Right lobe of liver (tissue), 6 donors: Measurements from ENCODE around the gene TCF7L2. TPM values are rescaled to one million over a fixed set of nuclear protein-coding genes. Genes with fewer than 3 reads are reported as not detected.
A peak's percentile ranks its signal among the peaks of the same experiment; 100 is the strongest.

Experiments used
- ATAC-seq, 4 donors: fragments of 200-7000 bp; cut with Tn5 transposase; one replicate each; pipeline ENCODE4 v1.9.1; 2020; ENCODE audit warnings: mild to moderate bottlenecking in 4 of 4, moderate library complexity in 4 of 4
- DNase-seq, 3 donors: peaks; one replicate each; pipeline ENCODE4 v3.0.0-alpha.2; 2020
- H3K27ac ChIP-seq, 3 donors: fragments of 200-600 bp; one replicate each; pipeline ENCODE4 v1.8.0; 2022
- H3K27me3 ChIP-seq, 2 donors: fragments of 200-600 bp; one replicate each; pipeline ENCODE4 v1.8.0; 2022
- H3K36me3 ChIP-seq, 4 donors: fragments of 200-600 bp; sonication (generic) in 1 of 4; one replicate each; pipeline versions ENCODE4 v1.5.1 to v1.8.0; 2017 to 2022; ENCODE audit warnings: control low read depth in 1 of 4
- H3K4me1 ChIP-seq, 4 donors: fragments of 200-600 bp; sonication (generic) in 1 of 4; one replicate each; pipeline versions ENCODE4 v1.5.1 to v1.8.0; 2017 to 2022; ENCODE audit warnings: control low read depth in 1 of 4
- H3K4me3 ChIP-seq, 3 donors: fragments of 200-600 bp; one replicate each; pipeline ENCODE4 v1.8.0; 2022
- H3K9me3 ChIP-seq, 4 donors: fragments of 200-600 bp; sonication (generic) in 1 of 4; one replicate each; pipeline versions ENCODE4 v1.5.1 to v1.8.0; 2017 to 2022; ENCODE audit warnings: control low read depth in 1 of 4
- CTCF ChIP-seq, 4 donors: fragments of 200-600 bp in 3 of 4; fragments of 450-650 bp in 1 of 4; IDR thresholded peaks; one replicate each; pipeline versions ENCODE4 v1.5.1 to v1.8.0; 2016 to 2022; ENCODE audit warnings: antibody characterized with exemption in 4 of 4, mild to moderate bottlenecking in 2 of 4
- POLR2A ChIP-seq: fragments of 450-650 bp; IDR thresholded peaks from one replicate; pipeline ENCODE4 v1.6.1; 2017; ENCODE audit warnings: antibody characterized with exemption, mild to moderate bottlenecking
- WGBS: methylation state at CpG from one replicate; pipeline ENCODE4 v1.1.6; 2018; ENCODE audit warnings: low coverage, low lambda C conversion rate; ENCODE audit not compliant: insufficient coverage; ENCODE audit errors: missing lambda C conversion rate; 5-methylcytosine and 5-hydroxymethylcytosine counted together
- intact Hi-C, 2 donors: fragments of 100-400 bp; cut with DNase I; formaldehyde crosslinking; loops; one replicate each; pipeline versions ENCODE4 v1.11.2 to v1.14.1; 2022
- total RNA-seq, 6 experiments: library from RNA; depleted of rRNA in 2 of 6; stranded (reverse); fragments of >200 nt in 2 of 6; fragmentation: NEBNext Ultra II Directional in 3 of 6; extraction: Animal tissue kit (Norgen Biotek cat#: 25700) in 3 of 6; gene quantifications; one replicate each; pipeline versions ENCODE4 v1.1.0 to v1.2.4, GENCODE V29; 2016 to 2023
- donor health status: DM: no; HTN: yes; CAD: no.
- donor health status: DM: no; HTN: no; CAD: no.
- donor health status: DM: no; HTN: no; CAD: no.
- donor health status: DM: no; HTN: yes; CAD: no.
- donor health status: DM: no; HTN: yes; CAD: no.

TCF7L2 gene
- total RNA-seq, 6 experiments from 2014 or later: 9.4 to 33.2 (median 16.7) TPM

GRCh38 chr10:113067501-113067900, 117.5 kb downstream of the TCF7L2 start:
- TF ChIP-seq POLR2A (no peak), CTCF (IDR thresholded peaks at IDR 0.05) (no peak)
- peak in 2 of 4 donors; percentile 6 to 12 for ATAC-seq
- intact Hi-C loops: no loop called here
- H3K4me3 ChIP-seq: no peak overlapping the region
- 28% methylated on average over 4 of the region's 4 CpGs for WGBS
- no peaks in the 10 kb centered on the region for H3K9me3 ChIP-seq
- H3K27me3 ChIP-seq: no peaks in the 10 kb centered on the region
- DNase-seq: no peak
- H3K27ac ChIP-seq: peak overlapping the region in 1 of 3 donors; percentile 24
- peaks cover 0 to 35% (median 13%) of the 10 kb centered on the region in 4 donors for H3K4me1 ChIP-seq
- no peaks in the 10 kb centered on the region for H3K36me3 ChIP-seq

GRCh38 chr10:113068178-113068890, 118.3 kb downstream of the TCF7L2 start:
- no peak for DNase-seq
- intact Hi-C loops: no loop called here
- H3K4me1 ChIP-seq: peaks cover 0 to 35% (median 13%) of the 10 kb centered on the region in 4 donors
- 93% methylated on average over 5 of the region's 13 CpGs for WGBS
- no peak for ATAC-seq
- no peak overlapping the region for H3K4me3 ChIP-seq
- no peaks in the 10 kb centered on the region for H3K36me3 ChIP-seq
- H3K27me3 ChIP-seq: no peaks in the 10 kb centered on the region
- no peak overlapping the region for H3K27ac ChIP-seq
- no peaks in the 10 kb centered on the region for H3K9me3 ChIP-seq
- TF ChIP-seq CTCF (IDR thresholded peaks at IDR 0.05): no peak

GRCh38 chr10:113069595-113069994, 119.5 kb downstream of the TCF7L2 start:
- no peaks in the 10 kb centered on the region for H3K36me3 ChIP-seq
- no peak overlapping the region for H3K4me3 ChIP-seq
- TF ChIP-seq POLR2A (no peak), CTCF (IDR thresholded peaks at IDR 0.05) (no peak)
- DNase-seq (no peak), ATAC-seq (no peak)
- H3K9me3 ChIP-seq: no peaks in the 10 kb centered on the region
- no peak overlapping the region for H3K27ac ChIP-seq
- peaks cover 0 to 36% (median 18%) of the 10 kb centered on the region in 4 donors for H3K4me1 ChIP-seq
- intact Hi-C loops: no loop called here
- 97% methylated on average over 5 of the region's 7 CpGs for WGBS
- no peaks in the 10 kb centered on the region for H3K27me3 ChIP-seq

- WGBS: 27% methylated on average over 7 of the region's 7 CpGs
- Histone ChIP-seq H3K4me1 (peaks cover 0 to 30% (median 12%) of the 10 kb centered on the region in 4 donors), H3K4me3 (no peak overlapping the region), H3K9me3 (no peaks in the 10 kb centered on the region), H3K27ac (peak overlapping the region; percentile 50 to 64 (median 58)), H3K36me3 (no peaks in the 10 kb centered on the region), H3K27me3 (no peaks in the 10 kb centered on the region)
- intact Hi-C loops: no loop called here
- TF ChIP-seq POLR2A (no peak), CTCF (IDR thresholded peaks at IDR 0.05) (no peak)
- DNase-seq (peak; percentile 84 to 91 (median 87)), ATAC-seq (peak; percentile 70 to 87 (median 84))
Observed at GRCh38 chr10:113071446-113071845, 121.4 kb downstream of the TCF7L2 start.
